HepG2 (cell line): ENCODE results near the gene NUP62. TPM values are rescaled to one million over a fixed set of nuclear protein-coding genes. Genes with fewer than 3 reads are reported as not detected.
A peak's percentile ranks its signal among the peaks of the same experiment; 100 is the strongest.

Experiments used
- HNF4G ChIP-seq, 2 experiments: sonication (generic) in 1 of 2; formaldehyde crosslinking in 1 of 2; IDR thresholded peaks; 2 replicates each; pipeline versions ENCODE4 v1.4.0 to v1.6.1; 2011 to 2020; ENCODE audit warnings: borderline replicate concordance in 2 of 2, low read depth in 2 of 2, mild to moderate bottlenecking in 2 of 2, low read length in 1 of 2, missing genetic modification reagents in 1 of 2, moderate library complexity in 1 of 2
- ZHX2 ChIP-seq, 2 experiments: sonication (generic) in 1 of 2; formaldehyde crosslinking in 1 of 2; IDR thresholded peaks; 2 replicates each; pipeline versions ENCODE4 v1.6.1 to v1.9.0; 2014 to 2022; ENCODE audit warnings: antibody characterized with exemption in 1 of 2, borderline replicate concordance in 1 of 2, inconsistent platforms in 1 of 2, low read depth in 1 of 2, missing genetic modification reagents in 1 of 2
- ZMYM4 ChIP-seq: sonication (generic); formaldehyde crosslinking; IDR thresholded peaks from 2 replicates; pipeline ENCODE4 v1.8.1; 2023; ENCODE audit warnings: mild to moderate bottlenecking, missing genetic modification reagents
- ZNF142 ChIP-seq: sonication (generic); formaldehyde crosslinking; IDR thresholded peaks from 2 replicates; pipeline ENCODE4 v1.4.0; 2020; ENCODE audit warnings: missing genetic modification reagents
- ZNF235 ChIP-seq: sonication (generic); formaldehyde crosslinking; IDR thresholded peaks from 2 replicates; pipeline ENCODE4 v1.8.1; 2023; ENCODE audit warnings: mild to moderate bottlenecking, missing genetic modification reagents, borderline replicate concordance
- ZNF646 ChIP-seq: sonication (generic); formaldehyde crosslinking; IDR thresholded peaks from 2 replicates; pipeline ENCODE4 v1.9.0; 2021; ENCODE audit warnings: mild to moderate bottlenecking, missing genetic modification reagents
- polyA plus RNA-seq, 8 experiments: library from polyadenylated mRNA; depleted of rRNA in 3 of 8; stranded (reverse) in 7 of 8; unstranded in 1 of 8; fragments of >200 nt; fragmentation: Illumina TruSeq in 4 of 8; extraction: Trizol in 4 of 8; gene quantifications; 2 replicates each; pipeline versions ENCODE4 v1.2.1 to v1.2.3, GENCODE V29; 2011 to 2016; ENCODE audit warnings: low read depth in 4 of 8, missing spikeins in 1 of 8, mixed read lengths in 1 of 8; ENCODE audit not compliant: insufficient read depth in 1 of 8
- total RNA-seq, 5 experiments: library from RNA; depleted of rRNA; stranded (reverse); fragments of >200 nt; fragmentation: Illumina TruSeq; extraction: Trizol; gene quantifications; 2 replicates each; pipeline ENCODE4 v1.2.3, GENCODE V29; 2016; ENCODE audit warnings: low read depth in 1 of 5

NUP62 gene
- total and polyA plus RNA-seq, 2 of the 13 experiments (the other 11 are each of a cell fraction or from before 2014, with no cell fraction given), result 16.5 to 41.5 TPM

GRCh38 chr19:49877020-49877878 is 52.1 kb downstream of the NUP62 start, which contains the start of the genes AKT1S1 and TBC1D17 (continued):
- no peak for TF ChIP-seq ZMYM4 (CRISPR knock-in tag)
- TF ChIP-seq ZNF646 (CRISPR knock-in tag), result no peak
- no peak for TF ChIP-seq HNF4G (IDR thresholded peaks at IDR 0.05; ENCODE audit: borderline replicate concordance, low read depth, low read length)
- TF ChIP-seq HNF4G (CRISPR knock-in tag; IDR thresholded peaks at IDR 0.05; ENCODE audit: borderline replicate concordance, low read depth), result no peak
- TF ChIP-seq ZNF142 (CRISPR knock-in tag), result no peak
- peak; percentile 99 for TF ChIP-seq ZHX2 (IDR thresholded peaks at IDR 0.05; ENCODE audit: low read depth)
- no peak for TF ChIP-seq ZHX2 (CRISPR knock-in tag; IDR thresholded peaks at IDR 0.05; ENCODE audit: borderline replicate concordance)
- TF ChIP-seq ZNF235 (CRISPR knock-in tag), result no peak
